HG03354 (cell line): ENCODE measurements around the gene NR2C2.

Experiments
- ATAC-seq: cut with Tn5 transposase; IDR thresholded peaks from one replicate; pipeline ENCODE4 v1.9.1; 2021; ENCODE audit warnings: mild to moderate bottlenecking; ENCODE audit not compliant: unreplicated experiment, poor library complexity, severe bottlenecking

Gene NR2C2

GRCh38 chr3:15052335-15053242 is 105.2 kb downstream of the NR2C2 start:
- ATAC-seq, result no peak

- ATAC-seq, result no peak
Measured at GRCh38 chr3:15053541-15053940, 106.2 kb downstream of the NR2C2 start.

- ATAC-seq, result peak; percentile 60
Measured at GRCh38 chr3:15055019-15055557, 107.7 kb downstream of the NR2C2 start.

GRCh38 chr3:15056676-15057404 is 109.5 kb downstream of the NR2C2 start:
- no peak for ATAC-seq

- ATAC-seq, result no peak
Measured at GRCh38 chr3:15060029-15060428, 112.6 kb downstream of the NR2C2 start.

- no peak for ATAC-seq
Measured at GRCh38 chr3:15063238-15063637, 115.9 kb downstream of the NR2C2 start.

- no peak for ATAC-seq
Measured at GRCh38 chr3:15063656-15064286, 116.4 kb downstream of the NR2C2 start.

GRCh38 chr3:15064299-15064834 is 117.0 kb downstream of the NR2C2 start:
- ATAC-seq, result peak; percentile 19

- ATAC-seq, result peak; percentile 97
Measured at GRCh38 chr3:15064835-15065549, 117.6 kb downstream of the NR2C2 start, which contains the start of gene MRPS25. Gene MRPS25 (minus strand): TSS chr3:15065315. CDS start chr3:15065194, 121 bp downstream.

GRCh38 chr3:15065550-15066007 is 118.2 kb downstream of the NR2C2 start:
- ATAC-seq, result no peak

GRCh38 chr3:15066467-15066866 is 119.1 kb downstream of the NR2C2 start:
- ATAC-seq, result no peak

- ATAC-seq, result no peak
Measured at GRCh38 chr3:15069441-15069840, 122.1 kb downstream of the NR2C2 start.

- no peak for ATAC-seq
Measured at GRCh38 chr3:15071699-15072098, 124.3 kb downstream of the NR2C2 start.

GRCh38 chr3:15074500-15074899 is 127.1 kb downstream of the NR2C2 start:
- ATAC-seq, result no peak

GRCh38 chr3:15079091-15079490 is 131.7 kb downstream of the NR2C2 start:
- ATAC-seq, result no peak

GRCh38 chr3:15081960-15082664 is 134.7 kb downstream of the NR2C2 start:
- no peak for ATAC-seq

- no peak for ATAC-seq
Measured at GRCh38 chr3:15083252-15083651, 135.9 kb downstream of the NR2C2 start.

GRCh38 chr3:15086263-15086662 is 138.9 kb downstream of the NR2C2 start:
- ATAC-seq, result no peak

- ATAC-seq, result no peak
Measured at GRCh38 chr3:15086699-15087098, 139.3 kb downstream of the NR2C2 start.
